GM13976 (cell line): ENCODE measurements around the gene UNC5B.

ENCODE experiments used
- DNase-seq: peaks from one replicate; pipeline ENCODE4 v3.0.0; 2012; ENCODE audit warnings: low spot score
- in situ Hi-C: fragments of 300-500 bp; cut with MboI; formaldehyde crosslinking; loops from one replicate; pipeline ENCODE4 v1.12.0; 2022; ENCODE audit warnings: low sequenced_read_pairs, mixed read lengths, inconsistent platforms; ENCODE audit not compliant: unreplicated experiment
- TF ChIP-seq, protein P1 (sequence below): IDR thresholded peaks from 2 replicates; pipeline ENCODE4 v1.5.1; 2012; ENCODE audit warnings: borderline replicate concordance, mild to moderate bottlenecking; ENCODE audit not compliant: insufficient read depth; ENCODE audit errors: extremely low read depth, missing control alignments, control extremely low read depth

Gene UNC5B

GRCh38 chr10:71290806-71291527 is 78.6 kb downstream of the UNC5B start:
- in situ Hi-C loops: no loop called here
- no peak for DNase-seq
- TF ChIP-seq, protein P1, sequence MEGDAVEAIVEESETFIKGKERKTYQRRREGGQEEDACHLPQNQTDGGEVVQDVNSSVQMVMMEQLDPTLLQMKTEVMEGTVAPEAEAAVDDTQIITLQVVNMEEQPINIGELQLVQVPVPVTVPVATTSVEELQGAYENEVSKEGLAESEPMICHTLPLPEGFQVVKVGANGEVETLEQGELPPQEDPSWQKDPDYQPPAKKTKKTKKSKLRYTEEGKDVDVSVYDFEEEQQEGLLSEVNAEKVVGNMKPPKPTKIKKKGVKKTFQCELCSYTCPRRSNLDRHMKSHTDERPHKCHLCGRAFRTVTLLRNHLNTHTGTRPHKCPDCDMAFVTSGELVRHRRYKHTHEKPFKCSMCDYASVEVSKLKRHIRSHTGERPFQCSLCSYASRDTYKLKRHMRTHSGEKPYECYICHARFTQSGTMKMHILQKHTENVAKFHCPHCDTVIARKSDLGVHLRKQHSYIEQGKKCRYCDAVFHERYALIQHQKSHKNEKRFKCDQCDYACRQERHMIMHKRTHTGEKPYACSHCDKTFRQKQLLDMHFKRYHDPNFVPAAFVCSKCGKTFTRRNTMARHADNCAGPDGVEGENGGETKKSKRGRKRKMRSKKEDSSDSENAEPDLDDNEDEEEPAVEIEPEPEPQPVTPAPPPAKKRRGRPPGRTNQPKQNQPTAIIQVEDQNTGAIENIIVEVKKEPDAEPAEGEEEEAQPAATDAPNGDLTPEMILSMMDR: no peak

DNA sequence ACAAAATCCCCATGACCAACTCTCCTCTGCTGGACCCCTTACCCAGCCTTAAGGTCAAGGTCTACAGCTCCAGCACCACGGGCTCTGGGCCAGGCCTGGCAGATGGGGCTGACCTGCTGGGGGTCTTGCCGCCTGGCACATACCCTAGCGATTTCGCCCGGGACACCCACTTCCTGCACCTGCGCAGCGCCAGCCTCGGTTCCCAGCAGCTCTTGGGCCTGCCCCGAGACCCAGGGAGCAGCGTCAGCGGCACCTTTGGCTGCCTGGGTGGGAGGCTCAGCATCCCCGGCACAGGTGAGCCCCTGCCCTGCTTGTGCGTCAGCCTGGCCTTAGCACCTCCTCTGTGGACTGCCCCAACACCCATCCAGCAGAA is 79.1 kb downstream of the UNC5B start:
- no peak for DNase-seq
- TF ChIP-seq, protein P1: no peak
- in situ Hi-C loops: no loop called here

DNA sequence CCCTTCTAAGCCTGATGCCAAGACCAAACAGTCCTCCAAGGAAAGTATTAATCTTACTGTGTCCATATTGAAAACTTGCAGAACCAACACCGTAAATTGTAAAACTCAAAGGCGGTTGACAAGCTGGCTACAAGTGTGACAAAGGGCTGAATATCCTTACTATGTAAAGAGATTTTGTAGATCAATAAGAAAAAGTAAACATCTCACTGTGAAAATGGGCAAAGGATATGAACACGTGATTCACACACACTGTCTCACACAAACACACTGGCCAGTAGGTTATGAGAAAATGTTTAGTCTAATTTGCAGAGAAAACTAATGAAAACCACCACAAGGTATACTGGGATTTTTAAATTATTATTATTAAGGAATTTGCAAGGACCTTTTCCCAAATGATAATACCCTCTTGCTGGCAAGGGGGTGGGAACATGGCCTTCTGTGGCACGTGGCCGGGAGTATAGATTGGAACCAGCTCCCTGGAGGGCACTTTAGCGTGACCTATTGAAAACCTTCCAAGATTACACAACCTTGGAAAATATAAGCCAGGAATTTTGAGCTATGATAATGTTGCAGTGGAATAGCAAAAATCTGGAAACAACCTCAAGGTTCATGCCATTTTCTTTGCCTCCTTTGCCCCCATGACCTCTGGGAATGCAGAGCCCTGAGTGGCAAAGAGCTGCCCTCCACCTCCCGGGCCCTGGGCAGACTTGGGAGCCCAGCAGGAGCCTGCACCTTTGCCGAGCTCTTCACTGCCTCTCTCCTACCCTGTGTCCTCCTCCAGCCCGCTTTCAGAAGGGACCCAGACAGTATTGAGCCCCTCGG is 80.5 kb downstream of the UNC5B start:
- TF ChIP-seq, protein P1: no peak
- no peak for DNase-seq
- in situ Hi-C loops: no loop called here

- in situ Hi-C loops: no loop called here
- DNase-seq: no peak
- TF ChIP-seq, protein P1: no peak
Observed at GRCh38 chr10:71293446-71294084, 81.2 kb downstream of the UNC5B start.

DNA sequence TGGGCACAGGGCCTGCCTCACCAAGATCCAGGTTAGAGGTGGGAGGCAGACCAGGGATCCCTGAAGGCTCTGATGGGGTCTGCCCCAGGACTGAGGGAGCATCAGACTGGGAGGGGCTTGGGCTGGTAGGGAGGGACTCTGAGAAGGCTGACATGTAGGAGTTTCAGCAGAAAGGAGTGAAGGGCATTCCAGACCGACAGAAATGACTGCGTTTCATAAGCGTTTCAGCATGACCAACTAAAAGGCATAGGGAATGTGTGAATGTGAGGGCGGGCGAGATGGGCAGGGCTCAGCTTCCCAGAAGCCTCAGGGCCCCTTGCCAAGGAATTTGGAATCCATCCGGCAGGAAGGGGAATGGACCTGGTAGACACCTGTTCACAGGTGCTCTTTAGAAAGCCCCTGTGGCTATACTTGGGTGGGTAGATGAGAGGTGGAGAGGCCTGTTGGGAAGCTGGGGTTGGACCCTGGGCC is 81.8 kb downstream of the UNC5B start:
- DNase-seq: no peak
- in situ Hi-C loops: no loop called here
- TF ChIP-seq, protein P1: no peak

DNA sequence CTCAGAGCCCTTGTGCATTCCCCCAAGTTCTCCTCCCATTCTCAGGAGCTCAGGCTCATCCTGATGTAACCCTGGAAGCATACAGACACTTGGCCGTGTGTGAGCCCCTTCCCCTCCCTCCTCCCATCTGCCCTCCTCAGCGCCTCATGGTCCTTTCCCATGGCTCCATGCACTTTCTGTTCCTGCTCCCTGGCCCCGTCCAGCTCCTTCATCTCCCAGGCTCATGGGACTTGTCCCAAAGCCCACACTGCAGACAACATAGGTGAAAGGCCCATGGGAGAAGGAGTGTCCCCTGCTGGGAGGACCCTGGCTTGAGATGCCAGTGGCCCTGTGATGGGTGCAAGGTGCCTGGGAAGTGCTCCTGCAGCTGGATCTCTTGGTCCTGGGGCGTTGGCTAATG is 82.5 kb downstream of the UNC5B start:
- no peak for DNase-seq
- TF ChIP-seq, protein P1: no peak
- in situ Hi-C loops: no loop called here
